Activated gamma-delta T cell treated with Interleukin-2 at 50 U/mL for 16 hours (primary cell): ENCODE measurements around the gene GPC5.
"Not testable (repeated sequence)": the region's sequence is repeated elsewhere in the genome, so short reads cannot be mapped to it uniquely, and the experiment has no call there.

Experiments
- DNase-seq: peaks from one replicate; pipeline ENCODE4 v3.0.0-alpha.2; 2020

GPC5 gene

GRCh38 chr13:91797567-91797966 is 399.1 kb downstream of the GPC5 start:
- no peak for DNase-seq

DNA sequence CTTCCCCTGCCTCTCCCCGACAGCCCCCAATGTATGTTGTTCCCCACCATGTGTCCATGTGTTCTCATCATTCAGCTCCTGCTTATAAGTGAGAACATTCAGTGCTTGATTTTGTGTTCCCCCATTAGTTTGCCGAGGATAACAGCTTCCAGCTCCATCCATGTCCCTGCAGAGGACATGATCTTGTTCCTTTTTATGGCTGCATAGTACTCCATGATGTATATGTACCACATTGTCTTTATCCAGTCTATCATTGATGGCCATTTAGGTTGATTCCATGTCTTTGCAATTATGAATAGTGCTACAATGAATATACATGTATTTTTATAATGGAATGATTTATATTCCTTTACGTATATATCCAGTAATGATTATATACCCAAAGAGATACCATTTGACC is 399.9 kb downstream of the GPC5 start:
- DNase-seq, result not testable (repeated sequence)

- DNase-seq, result not testable (repeated sequence)
These were observed 403.4 kb downstream of the GPC5 start for GRCh38 chr13:91801772-91802171.

GRCh38 chr13:91802957-91803356 is 404.5 kb downstream of the GPC5 start:
- DNase-seq, result no peak

- no peak for DNase-seq
These were observed 406.3 kb downstream of the GPC5 start for GRCh38 chr13:91804724-91805123.

- DNase-seq, result no peak
These were observed 407.2 kb downstream of the GPC5 start for GRCh38 chr13:91805605-91806004.

DNA sequence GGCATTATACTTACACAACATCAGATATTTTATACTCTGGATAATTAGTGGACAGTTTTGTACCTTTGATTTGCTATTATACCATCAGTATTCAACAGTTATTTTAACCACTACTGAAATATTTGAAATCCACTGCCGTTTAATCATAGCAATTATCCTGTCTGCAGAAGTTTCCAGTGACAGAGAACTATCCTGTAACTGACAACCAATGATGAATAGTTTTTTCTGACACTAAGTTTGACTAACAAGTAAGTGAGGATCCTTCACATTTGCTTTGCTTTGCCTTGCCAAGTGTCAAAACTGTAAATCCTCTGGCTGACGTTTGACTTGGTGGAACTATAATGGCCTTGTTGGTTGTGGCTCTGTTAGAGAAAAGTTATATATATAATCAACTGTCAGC is 410.7 kb downstream of the GPC5 start:
- DNase-seq, result no peak

- DNase-seq, result no peak
These were observed 414.8 kb downstream of the GPC5 start for GRCh38 chr13:91813253-91813652.

GRCh38 chr13:91816263-91816807 is 417.9 kb downstream of the GPC5 start:
- no peak for DNase-seq

GRCh38 chr13:91817250-91817649 is 418.8 kb downstream of the GPC5 start:
- no peak for DNase-seq

- no peak for DNase-seq
These were observed 426.0 kb downstream of the GPC5 start for GRCh38 chr13:91824416-91824815.

- no peak for DNase-seq
These were observed 427.1 kb downstream of the GPC5 start for GRCh38 chr13:91825516-91825915.

GRCh38 chr13:91836553-91836952 is 438.1 kb downstream of the GPC5 start:
- no peak for DNase-seq

GRCh38 chr13:91845612-91846011 is 447.2 kb downstream of the GPC5 start:
- no peak for DNase-seq

DNA sequence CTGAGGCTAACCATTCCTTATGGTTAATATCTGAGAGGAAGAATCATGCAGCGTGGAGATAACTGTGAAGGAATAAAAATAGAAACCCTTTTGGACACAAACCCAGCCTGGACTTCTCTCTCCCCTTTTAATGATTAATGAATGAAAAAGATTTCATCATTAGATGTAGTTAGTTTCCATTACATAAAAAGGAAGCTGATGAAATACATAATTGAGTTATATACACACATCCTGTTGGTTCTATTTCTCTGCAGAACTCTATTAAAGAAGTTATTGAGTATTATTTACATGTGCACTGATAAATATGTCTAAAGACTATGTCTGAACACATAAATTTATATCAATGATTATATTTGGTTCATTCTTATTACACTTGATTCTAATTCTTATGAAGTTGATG is 465.3 kb downstream of the GPC5 start:
- DNase-seq, result no peak

GRCh38 chr13:91868351-91868750 is 469.9 kb downstream of the GPC5 start:
- DNase-seq, result no peak

DNA sequence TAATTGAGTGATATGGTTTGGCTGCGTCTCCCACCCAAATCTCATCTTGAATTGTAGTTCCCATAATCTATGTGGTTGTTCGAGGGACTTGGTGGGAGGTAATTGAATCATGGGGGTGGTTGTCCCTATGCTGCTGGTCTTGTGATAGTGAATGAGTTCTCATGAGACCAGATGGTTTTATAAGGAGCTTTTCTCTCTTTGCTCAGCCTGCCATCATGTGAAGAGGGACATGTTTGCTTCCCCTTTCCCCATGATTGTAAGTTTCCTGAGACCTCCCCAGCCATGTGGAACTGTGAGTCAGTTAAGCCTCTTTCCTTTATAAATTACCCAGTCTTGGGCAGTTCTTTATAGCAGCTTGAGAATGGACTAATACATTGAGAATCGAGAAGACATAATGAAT is 480.1 kb downstream of the GPC5 start:
- DNase-seq, result no peak

DNA sequence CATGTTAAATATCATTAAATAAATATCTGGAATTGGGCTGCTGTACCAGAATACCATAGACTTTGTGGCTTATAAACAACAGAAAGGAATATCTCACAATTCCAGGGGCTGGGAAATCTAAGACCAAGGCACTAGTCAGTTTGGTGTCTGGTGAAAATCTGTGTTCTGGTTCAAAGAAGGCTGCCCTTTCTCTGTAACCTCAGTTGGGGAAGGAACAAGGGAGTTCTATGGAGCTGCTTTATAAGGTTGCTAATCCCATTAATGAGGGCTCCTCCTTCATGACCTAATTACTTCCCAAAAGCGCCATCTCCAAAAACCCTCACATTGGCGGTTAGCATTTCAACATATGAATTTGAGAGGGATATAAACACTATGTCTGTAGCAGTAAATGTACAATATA is 480.9 kb downstream of the GPC5 start:
- no peak for DNase-seq

- DNase-seq, result no peak
These were observed 484.5 kb downstream of the GPC5 start for GRCh38 chr13:91882918-91883317.

- DNase-seq, result no peak
These were observed 491.2 kb downstream of the GPC5 start for GRCh38 chr13:91889641-91890040.

- no peak for DNase-seq
These were observed 492.7 kb downstream of the GPC5 start for GRCh38 chr13:91891141-91891540.

- DNase-seq, result no peak
These were observed 494.6 kb downstream of the GPC5 start for GRCh38 chr13:91893040-91893439.

- DNase-seq, result no peak
These were observed 495.9 kb downstream of the GPC5 start for GRCh38 chr13:91894316-91894715.

DNA sequence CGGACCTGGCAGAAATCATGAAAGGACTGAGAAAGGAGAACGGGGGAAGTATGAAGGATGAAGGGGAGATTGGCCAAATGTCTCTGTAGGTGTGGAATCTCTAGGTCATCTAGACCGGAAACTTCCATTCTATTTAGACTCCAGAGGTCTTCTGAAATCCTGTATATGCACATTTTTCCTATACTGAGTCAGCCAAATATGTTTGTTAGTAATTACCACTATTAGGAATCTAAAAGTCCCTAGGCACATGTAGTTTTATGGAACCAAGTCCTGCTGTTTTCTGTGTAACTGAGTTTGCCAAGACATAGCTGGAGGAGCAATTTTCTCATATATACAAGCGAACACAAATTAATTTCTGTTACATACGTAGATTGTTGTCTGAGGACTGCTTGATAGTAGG is 498.1 kb downstream of the GPC5 start:
- DNase-seq, result no peak

DNA sequence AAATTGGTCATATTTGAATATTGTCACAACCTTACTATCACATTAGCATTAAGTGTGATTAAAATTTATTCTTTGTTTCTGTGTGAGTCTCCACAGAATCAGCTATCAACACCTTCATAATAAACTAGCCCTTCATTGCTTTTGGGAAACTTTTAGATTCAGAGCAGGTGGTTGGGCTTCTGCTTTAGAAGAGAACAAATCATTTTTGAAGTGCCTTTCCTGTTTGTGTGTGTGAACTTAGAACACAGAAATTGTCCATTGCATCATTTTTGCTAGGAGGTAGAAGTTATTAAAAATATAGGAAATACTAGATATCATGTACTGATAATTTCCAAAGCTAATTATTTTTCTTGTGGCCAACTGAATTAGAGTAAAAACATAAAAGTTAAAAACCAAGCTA is 500.6 kb downstream of the GPC5 start:
- DNase-seq, result not testable (repeated sequence)

GRCh38 chr13:91902291-91902690 is 503.9 kb downstream of the GPC5 start:
- no peak for DNase-seq
